ENCODE results near the gene GNAO1.
A peak's percentile ranks its signal among the peaks of the same experiment; 100 is the strongest.
"Not testable (repeated sequence)": the region's sequence is repeated elsewhere in the genome, so short reads cannot be mapped to it uniquely, and the experiment has no call there.

The GNAO1 gene

DNA sequence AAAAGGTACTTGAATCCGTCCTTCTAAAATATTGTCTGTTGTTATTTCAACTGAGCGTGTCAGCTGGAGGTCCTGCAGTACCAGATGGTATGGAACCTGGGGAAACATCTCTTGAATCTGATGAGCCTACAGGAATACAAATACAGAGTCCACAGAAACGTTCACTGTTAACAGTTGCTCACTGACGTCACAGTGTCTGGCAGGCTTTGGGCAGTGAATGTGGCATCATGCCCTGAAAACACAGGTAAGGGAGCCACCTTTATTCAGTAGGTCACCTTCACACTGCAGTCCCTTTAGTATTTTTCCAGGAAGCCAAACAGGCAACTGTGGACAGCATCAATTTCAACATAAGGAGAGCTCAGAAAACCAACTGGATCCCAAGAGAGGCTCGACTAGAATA lies 177.9 kb downstream of the GNAO1 start:
- DNase-seq = peak; percentile 51

DNA sequence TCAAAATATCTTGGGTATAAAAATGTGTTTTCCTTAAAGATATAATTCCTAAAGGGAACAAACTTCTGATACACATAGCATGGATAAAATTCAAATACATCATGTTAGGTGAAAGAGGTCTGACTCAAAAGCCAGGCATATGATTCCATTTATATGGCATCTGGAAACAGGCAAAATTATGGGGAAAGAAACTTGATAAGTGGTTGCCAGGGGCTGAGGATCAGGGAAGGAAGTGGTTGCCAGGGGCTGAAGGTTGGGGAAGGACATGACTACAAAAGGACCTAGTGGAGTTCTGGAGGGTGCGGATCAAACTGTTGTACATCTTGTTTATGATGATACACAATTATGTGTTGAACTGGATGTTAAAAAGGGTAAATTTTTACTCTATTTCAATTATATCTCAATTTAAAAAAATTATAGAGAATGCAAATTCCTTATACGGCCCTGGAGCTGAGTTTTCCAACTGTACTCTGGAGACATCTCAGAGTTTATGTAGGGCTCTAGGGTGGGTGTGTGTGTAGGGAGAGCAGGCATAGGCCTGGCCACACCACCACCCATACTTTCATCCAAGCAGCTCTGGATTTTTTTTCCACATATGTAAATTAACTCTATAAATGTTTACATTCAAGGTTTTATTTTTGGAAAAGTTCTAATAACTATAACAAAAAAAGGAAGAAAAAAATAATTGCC lies 179.0 kb downstream of the GNAO1 start:
- no peak for DNase-seq

DNA sequence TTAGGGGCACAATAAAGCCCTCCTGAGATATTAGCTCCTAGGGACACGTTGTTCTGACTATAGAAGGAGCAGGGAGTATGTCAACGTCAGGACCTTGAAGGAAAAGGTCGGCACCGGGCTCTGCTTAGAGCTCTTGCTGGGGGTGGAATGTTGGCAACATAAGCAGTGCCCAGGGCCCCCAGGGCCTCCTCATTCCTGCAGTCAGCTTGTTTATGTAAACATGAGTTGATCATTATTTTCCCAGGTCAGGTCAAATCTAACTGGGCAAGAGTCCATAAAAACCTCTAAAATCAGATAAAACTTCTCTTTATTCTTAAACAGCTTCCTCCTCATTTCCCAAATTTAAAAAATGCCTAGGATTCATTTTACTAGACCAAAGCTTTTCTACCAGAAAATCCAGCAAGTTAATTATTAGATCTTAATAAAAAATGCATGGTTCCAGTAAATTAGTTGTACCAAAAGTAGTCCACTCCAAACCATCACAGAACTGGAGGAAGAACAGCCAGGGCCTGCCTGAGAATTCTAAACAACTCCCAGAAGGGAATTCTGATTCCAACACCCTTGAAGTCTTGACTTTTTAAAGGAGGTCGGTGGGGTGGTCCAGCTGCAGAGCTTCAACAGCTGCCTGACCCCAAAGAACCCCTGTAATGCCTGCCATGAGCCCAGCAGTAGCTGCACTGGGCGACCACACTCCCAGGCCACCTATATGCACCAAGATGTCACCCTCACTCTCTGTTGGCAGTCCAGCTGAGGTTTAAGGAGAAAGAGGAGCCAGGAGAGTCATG lies 179.8 kb downstream of the GNAO1 start:
- DNase-seq = no peak

DNA sequence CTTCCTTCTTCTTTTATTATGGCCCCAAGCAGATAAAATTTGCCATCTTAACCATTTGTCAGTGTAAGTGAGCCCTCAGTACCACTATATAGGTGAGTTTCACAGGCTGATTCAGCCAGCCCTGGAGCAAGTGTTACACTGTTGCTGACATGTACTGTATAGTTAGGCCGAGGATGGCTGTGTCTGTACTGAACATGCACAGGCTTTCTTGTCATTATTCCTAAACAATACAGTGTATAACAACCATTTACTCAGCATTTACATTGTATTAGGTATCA lies 180.3 kb downstream of the GNAO1 start:
- no peak for DNase-seq

DNA sequence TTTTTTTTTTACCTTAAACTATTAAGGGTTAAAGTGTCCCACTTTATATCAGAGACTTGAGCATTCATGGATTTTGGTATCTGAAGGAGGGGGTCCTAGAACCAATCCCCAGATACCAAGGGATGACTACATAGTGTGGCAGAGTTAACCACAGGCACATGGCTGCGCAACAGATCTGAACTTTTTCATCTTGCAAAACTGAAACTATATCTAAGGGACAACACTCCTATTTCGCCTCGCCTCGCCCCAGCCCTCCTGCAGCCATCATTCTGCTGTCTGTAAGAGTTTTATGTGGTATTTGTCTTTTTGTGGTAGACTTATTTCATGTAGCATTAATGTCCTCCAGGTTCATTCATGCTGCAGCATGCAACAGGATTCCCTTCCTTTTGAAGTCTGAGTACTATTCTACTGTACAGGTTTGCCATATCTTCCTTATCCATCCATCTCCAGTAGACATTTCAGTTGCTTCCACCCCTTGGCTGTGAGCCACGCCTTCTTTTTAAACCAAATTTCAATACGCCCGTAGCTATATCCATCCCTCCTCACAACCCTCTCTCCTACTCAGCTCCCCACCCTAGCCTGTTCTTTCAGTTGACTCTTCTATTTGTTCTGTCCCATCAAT lies 180.8 kb downstream of the GNAO1 start:
- DNase-seq = no peak

DNA sequence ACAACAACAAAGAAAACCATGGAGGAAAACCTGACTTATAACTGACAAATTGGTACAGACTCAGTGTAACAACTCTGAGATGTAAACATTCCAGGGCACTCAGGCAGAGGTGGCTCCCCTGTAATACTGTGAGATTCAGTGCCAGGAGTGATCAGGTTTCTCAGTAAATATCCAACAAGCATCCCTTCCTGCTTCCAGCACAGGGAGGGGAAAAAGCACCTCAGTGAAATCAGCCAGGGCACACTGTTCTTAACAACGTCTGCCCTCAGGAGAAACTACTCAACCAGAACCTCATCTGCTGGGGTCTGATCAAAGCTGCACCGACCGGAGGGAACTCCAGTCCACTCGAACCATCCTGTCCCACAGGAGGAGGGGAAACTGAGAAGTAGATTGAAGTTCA lies 181.7 kb downstream of the GNAO1 start:
- no peak for DNase-seq

DNA sequence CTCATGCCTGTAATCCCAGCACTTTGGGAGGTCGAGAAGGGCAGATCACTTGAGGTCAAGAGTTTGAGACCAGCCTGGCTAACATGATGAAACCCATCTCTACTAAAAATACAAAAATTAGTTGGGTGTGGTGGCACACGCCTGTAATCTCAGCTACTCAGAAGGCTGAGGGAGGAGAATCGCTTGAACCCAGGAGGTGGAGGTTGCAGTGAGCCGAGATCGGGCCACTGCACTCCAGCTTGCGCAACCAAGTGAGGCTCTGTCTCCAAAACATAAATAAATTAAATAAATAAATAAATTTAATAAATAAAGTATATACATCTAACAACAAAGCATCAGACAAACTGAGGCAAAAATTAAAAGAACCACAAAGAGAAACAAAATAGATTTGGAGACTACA lies 184.5 kb downstream of the GNAO1 start:
- not testable (repeated sequence) for DNase-seq

DNA sequence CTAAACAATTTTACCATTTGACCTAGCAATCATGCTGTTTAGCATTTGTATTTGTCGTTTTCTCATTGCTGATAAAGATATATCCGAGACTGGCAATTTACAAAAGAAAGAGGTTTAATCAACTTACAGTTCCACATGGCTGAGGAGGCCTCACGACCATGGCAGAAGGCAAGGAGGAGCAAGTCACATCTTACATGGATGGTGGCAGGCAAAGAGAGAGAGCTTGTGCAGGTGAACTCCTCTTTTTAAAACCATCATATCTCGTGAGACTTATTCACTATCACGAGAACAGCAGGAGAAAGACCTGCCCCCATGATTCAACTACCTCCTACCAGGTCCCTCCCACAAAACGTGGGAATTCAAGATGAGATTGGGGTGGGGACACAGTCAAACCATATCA lies 187.8 kb downstream of the GNAO1 start:
- DNase-seq = not testable (repeated sequence)

DNA sequence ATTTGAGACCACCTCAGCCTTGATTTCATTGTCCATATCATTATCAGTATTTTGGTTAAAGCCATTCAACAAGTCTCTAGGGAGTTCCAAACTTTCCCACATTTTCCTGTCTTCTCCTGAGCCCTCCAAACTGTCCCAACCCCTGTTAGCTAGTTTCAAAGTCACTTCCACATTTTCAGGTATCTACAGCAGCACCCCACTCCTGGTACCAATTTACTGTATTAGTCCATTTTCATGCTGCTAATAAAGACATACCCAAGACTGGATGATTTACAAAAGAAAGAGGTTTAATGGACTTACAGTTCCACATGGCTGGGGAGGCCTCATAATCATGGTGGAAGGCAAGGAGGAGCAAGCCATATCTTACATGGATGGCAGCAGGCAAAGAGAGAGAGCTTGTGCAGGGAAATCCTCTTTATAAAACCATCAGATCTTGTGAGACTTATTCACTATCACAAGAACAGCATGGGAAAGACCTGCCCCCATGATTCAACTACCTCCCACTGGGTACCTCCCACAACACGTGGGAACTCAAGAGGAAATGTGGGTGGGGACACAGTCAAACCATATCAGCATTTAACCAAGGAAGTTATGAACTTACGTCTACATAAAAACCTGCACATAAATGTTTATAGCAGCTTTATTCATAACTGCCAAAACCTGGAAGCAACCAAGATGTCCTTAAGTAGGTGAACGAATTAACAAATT lies 189.6 kb downstream of the GNAO1 start:
- DNase-seq = not testable (repeated sequence)

DNA sequence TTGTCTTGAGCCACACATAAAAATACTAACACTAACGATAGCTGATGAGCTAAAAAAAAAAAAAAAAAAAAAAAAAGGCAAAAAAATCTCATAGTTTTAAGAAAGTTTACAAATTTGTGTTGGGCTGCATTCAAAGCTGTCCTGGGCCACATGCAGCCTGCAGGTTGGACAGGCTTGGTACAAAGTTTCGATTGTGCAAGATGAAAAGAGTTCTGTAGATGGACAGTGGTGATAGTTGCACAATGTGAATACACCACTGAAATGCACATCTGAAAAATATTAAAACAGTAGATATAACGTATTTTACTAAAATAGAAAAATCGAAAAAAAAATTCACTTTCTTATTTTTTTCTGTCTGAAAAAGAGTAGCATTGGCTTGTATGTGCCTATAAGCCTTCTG lies 191.2 kb downstream of the GNAO1 start:
- no peak for DNase-seq

DNA sequence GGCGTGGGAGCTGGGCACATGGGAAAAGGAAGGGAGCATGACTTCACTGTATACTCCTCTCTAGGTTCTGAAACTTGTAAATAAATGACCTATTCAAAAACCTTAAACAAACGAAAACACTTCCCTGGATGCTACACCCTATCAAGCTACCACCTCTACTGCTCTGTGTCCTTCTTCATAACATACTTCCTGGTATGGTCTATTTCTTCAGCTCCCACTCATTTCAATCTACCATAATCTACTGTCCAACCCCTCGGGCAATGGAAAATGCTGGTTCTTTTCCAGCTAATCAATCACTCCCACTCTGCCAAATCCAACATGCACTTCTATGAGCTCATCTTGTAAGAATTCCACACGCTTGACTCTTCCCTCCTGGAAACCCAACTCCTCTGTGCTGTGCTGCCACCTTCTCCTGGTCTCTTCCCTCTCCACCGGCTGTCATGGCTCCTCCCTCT lies 191.6 kb downstream of the GNAO1 start:
- DNase-seq = no peak

DNA sequence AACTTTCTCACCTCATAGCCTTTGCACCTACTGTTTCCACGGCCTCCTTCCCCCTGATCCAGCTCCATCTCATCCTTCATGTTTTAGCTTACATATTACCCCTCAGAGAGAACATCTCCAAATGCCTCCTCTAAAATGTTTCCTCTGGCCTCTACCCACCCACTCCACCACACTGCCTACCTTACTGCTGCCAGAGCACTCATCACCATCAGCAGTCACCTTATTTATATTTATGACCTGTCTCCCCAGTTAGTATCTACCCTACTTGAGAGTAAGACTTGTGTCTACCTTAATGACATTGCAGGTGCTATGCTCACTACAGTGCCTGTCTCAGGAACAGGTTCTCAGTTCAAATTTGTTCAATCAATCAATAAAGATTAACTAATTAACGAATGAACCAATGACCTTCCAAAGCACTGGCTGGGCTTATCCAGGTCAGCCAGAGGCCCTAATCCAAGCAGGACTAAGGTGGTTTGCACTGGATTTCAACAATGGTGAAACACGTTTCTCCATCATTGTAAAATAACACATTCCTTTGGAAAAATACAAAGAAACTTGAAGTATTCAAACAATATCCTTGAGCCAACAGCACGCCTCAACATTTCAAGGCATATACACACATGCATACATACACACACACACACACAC lies 192.9 kb downstream of the GNAO1 start:
- DNase-seq = no peak

DNA sequence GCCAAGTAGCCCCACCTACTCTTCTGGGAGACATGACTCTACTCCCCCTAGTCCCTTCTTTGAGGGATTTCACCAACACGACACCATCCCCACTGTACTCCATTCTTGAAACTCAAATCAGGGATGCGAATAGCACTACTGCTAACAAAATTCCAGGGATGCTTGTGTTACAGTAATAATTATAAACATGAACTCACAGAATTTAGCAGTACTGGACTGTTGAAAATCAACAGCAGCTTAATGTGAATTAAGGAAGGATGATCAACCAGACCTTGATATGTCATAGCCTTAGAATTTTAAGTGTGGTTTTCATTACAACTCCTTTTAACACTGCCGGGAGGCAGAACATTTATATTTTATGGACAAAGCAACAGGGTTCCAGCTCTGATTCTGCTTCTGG lies 196.1 kb downstream of the GNAO1 start:
- DNase-seq = no peak

DNA sequence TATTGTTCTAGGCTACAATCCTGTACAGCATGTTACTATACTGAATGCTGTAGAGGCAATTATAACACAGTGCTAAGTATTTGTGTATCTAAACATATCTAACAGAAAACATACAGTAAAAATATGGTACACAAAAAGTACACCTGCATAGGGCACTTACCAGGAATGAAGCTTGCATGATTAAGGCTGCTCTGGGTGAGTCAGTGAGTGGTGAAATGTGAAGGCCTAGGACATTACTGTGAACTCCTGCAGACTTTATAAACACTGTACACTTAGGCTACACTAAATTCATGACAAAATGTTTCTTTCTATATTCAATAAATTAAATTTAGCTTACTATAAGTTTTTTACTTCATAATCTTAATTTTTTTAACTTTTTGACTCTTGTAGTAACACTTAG lies 196.9 kb downstream of the GNAO1 start:
- no peak for DNase-seq

DNA sequence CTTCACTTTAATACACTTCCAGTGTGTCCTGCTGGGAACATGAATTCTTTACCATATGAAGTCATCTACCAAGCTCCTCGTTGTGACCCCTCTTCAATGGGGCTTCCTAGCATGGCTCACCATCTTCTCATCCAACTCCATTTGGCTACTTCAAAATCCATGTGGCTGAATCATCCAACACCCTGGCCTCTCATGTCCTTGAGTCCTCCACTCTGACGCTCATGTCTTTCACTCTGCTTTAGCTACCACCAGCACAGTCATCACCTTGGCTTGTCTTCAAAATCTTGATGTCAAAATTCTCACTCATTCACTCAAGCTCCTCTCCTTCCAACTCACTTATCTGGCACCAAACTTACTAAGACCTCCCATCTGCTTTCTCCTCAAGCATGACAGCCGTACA lies 198.3 kb downstream of the GNAO1 start:
- no peak for DNase-seq

DNA sequence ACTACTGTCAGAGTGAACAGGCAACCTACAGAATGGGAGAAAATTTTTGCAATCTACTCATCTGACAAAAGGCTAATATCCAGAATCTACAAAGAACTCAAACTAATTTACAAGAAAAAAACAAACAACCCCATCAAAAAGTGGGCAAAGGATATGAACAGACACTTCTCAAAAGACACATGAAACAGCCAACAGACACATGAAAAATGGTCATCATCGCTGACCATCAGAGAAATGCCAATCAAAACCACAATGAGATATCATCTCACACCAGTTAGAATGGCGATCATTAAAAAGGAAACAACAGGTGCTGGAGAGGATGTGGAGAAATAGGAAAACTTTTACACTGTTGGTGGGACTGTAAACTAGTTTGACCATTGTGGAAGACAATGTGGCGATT lies 205.4 kb downstream of the GNAO1 start:
- not testable (repeated sequence) for DNase-seq

DNA sequence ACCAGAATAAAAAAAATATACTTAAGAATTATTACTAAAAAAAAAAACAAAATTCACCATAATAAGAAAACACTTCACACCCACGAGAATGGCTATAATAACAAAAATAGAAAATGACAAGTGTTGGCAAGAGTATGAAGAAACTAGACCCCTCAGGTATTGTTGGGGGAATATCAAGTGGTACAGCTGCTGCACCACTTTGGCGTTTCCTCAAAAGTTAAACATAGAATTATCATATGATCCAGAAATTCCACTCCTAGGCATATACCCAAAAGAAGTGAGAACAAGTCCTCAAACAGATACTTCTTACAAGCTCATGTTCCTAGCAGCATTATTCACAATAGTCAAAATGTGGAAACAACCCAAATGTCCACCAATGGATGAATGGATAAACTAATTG lies 207.8 kb downstream of the GNAO1 start:
- DNase-seq = no peak

DNA sequence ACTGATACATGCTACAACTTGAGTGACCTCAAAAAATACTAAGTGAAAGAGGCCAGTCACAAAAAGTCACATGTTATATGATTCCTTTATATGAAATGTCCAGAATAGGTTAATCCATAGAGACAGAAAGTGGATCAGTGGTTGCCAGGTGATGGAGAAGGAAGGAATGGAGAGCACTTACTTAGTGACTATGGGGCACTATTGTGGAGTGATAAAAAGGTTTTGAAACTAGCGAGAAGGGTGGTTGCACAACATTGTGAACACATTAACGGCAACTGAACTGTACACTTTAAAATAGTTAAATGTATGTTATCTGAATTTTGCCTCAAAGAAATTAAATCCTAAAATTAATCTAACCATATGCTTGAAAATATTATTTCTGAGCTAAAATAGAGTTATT lies 208.2 kb downstream of the GNAO1 start:
- no peak for DNase-seq

DNA sequence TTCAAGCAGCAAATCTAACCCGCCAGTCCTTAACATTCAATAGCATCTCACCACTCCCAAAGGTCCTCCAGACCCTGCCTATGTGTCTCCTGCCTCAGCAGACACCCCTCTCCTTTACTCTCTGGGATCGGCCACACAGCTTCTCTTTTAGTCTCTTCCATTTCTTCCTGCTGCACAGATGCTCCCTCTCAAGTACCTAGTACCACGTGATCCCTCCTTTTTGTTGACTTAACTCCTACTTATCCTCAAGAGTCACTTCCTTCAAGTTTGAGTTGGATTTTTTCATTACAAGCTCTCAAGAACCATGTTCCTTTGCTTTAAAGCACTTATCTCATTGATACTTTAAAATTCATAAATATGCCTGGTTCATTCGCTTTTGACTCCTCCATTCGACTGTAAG lies 209.2 kb downstream of the GNAO1 start:
- DNase-seq = no peak

DNA sequence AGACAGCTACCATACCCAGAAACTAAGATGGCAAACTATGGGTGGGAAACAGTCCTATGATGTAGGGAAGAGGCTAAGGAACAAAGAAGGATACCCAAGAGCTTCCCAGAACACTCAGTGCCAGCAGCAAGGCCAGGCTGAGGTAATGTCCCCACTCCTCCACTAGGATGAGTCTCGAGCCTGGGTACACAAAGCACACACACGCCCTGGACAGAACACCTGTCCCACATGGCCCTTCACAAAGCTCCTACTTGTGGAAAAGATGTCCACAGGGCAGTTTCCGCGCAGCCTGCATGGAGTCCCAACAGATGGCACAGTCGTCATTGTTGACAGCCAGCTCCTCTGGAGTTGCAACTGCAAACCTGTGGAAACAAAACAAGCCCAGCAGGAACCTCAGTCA lies 210.2 kb downstream of the GNAO1 start:
- peak; percentile 64 for DNase-seq

DNA sequence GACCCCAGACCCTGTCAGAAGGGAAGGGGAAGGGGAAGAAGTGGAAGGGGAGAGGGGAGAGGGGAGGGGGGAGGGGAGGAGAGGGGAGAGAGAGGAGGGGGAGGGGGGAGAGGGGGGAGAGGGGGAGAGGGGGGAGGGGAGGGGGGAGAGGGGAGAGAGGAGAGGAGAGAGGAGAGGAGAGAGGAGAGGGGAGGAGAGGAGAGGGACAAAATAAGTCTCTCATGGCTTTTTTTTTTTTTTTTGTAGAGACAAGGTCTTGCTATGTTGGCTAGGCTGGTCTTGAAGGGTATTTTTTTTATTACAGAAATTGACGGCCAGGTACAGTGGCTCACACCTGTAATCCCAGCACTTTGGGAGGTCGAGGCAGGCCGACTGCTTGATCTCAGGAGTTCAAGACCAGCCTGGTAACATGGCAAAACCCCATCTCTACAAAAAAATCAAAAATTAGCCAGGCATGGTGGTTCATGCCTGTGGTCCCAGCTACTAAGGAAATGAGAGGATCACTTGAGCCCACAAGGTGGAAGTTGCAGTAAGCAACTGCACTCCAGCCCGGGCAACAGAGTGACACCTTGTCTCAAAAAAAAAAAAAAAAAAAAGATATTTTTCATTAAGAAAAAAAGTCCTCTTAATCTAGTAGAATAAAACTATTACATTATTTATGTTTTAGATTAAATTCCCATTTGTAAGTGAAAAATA lies 214.8 kb downstream of the GNAO1 start:
- no peak for DNase-seq
